ENCODE data around the gene RPL38.

Gene RPL38

GRCh38 chr17:74203439-74204240, at the start of gene RPL38:
Gene RPL38 (plus strand): TSS chr17:74203678. CDS start chr17:74203956, 278 bp downstream.
- peak; percentile 95 for TF ChIP-seq CTCF (IDR thresholded peaks at IDR 0.05; ENCODE audit: borderline replicate concordance, insufficient read depth, low read depth, low read length)
- peak within 1 kb of the TSS; percentile 84 for H3K4me3 ChIP-seq (ENCODE audit: low read depth, low read length)

GRCh38 chr17:74153821-74154430, 49.6 kb upstream of the RPL38 start:
- no peak for TF ChIP-seq CTCF (IDR thresholded peaks at IDR 0.05; ENCODE audit: borderline replicate concordance, insufficient read depth, low read depth, low read length)
- H3K4me3 ChIP-seq (ENCODE audit: low read depth, low read length) = no peak overlapping the region

- H3K4me3 ChIP-seq (ENCODE audit: low read depth, low read length) = no peak overlapping the region
- no peak for TF ChIP-seq CTCF (IDR thresholded peaks at IDR 0.05; ENCODE audit: borderline replicate concordance, insufficient read depth, low read depth, low read length)
Observed at GRCh38 chr17:74156878-74157277, 46.6 kb upstream of the RPL38 start.

GRCh38 chr17:74157366-74157765, 46.1 kb upstream of the RPL38 start:
- H3K4me3 ChIP-seq (ENCODE audit: low read depth, low read length) = no peak overlapping the region
- TF ChIP-seq CTCF (IDR thresholded peaks at IDR 0.05; ENCODE audit: borderline replicate concordance, insufficient read depth, low read depth, low read length) = no peak

GRCh38 chr17:74158761-74159160, 44.7 kb upstream of the RPL38 start:
- TF ChIP-seq CTCF (IDR thresholded peaks at IDR 0.05; ENCODE audit: borderline replicate concordance, insufficient read depth, low read depth, low read length) = no peak
- no peak overlapping the region for H3K4me3 ChIP-seq (ENCODE audit: low read depth, low read length)

- H3K4me3 ChIP-seq (ENCODE audit: low read depth, low read length) = no peak overlapping the region
- TF ChIP-seq CTCF (IDR thresholded peaks at IDR 0.05; ENCODE audit: borderline replicate concordance, insufficient read depth, low read depth, low read length) = no peak
Observed at GRCh38 chr17:74159226-74159840, 44.1 kb upstream of the RPL38 start.
